ENCODE data around the gene RAB8A.
"Not testable (repeated sequence)": the region's sequence is repeated elsewhere in the genome, so short reads cannot be mapped to it uniquely, and the experiment has no call there.

The RAB8A gene

DNA sequence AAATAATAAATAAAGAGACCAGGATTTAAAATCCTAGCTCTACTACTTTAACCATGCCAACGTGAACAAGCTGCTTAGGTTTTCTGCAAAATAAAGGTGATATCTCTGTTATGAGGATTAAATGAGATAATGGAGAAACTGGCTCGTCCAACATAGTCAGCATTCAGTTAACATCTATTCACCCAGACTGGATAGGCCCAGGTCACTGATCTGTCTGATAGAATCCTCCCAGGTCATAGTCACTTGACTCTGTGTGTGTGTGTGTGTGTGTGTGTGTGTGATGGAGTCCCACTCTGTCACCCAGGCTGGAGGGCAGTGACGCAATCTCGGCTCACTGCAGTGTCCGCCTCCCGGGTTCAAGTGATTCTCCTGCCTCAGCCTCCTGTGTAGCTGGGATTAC lies 12.9 kb upstream of the RAB8A start:
- Histone ChIP-seq H3K18ac (ENCODE audit: low read depth in 1 of 2, low read length in 2 of 2) (no peak overlapping the region), H4K91ac (ENCODE audit: low read length) (no peak overlapping the region), H2BK120ac (ENCODE audit: low read depth, low read length) (no peak overlapping the region), H3K36me3 (ENCODE audit: control insufficient read depth in 1 of 2, insufficient read depth in 2 of 2, low read depth in 1 of 2, low read length in 2 of 2) (peaks cover 65 to 100% of the 10 kb centered on the region in 2 experiments), H3K14ac (ENCODE audit: low read length in 2 of 2) (no peak overlapping the region), H2BK15ac (ENCODE audit: low read depth, poor library complexity, severe bottlenecking) (no peak overlapping the region), H3K79me1 (replicated peaks; ENCODE audit: low read length, poor library complexity, severe bottlenecking) (peaks cover 11% of the 10 kb centered on the region), H3K9me3 (ENCODE audit: control insufficient read depth, low read length) (no peaks in the 10 kb centered on the region), H2AFZ (ENCODE audit: low read depth, low read length) (no peak overlapping the region), H3K4ac (ENCODE audit: low read depth in 1 of 2, low read length in 2 of 2) (no peak overlapping the region), H4K8ac (ENCODE audit: low read length) (no peak overlapping the region), H2AK5ac (ENCODE audit: low read length, severe bottlenecking) (no peak overlapping the region), H3K23ac (ENCODE audit: low read length in 2 of 2) (no peak overlapping the region), H3K27me3 (ENCODE audit: control insufficient read depth in 1 of 2, insufficient read depth in 1 of 2, low read length in 2 of 2) (no peaks in the 10 kb centered on the region), H3K4me3 (ENCODE audit: insufficient read depth in 1 of 2, low read depth in 1 of 2, low read length in 2 of 2) (no peak overlapping the region), H3K4me1 (ENCODE audit: control insufficient read depth, insufficient read depth, low read depth, low read length) (no peaks in the 10 kb centered on the region), H2BK12ac (ENCODE audit: low read length in 2 of 2) (no peak overlapping the region), H2BK5ac (ENCODE audit: low read depth, low read length, poor library complexity, severe bottlenecking) (no peak overlapping the region), H3K4me2 (ENCODE audit: low read length, poor library complexity, severe bottlenecking) (no peak overlapping the region), H3K27ac (ENCODE audit: low read length, poor library complexity, severe bottlenecking) (no peak overlapping the region), H3K9ac (ENCODE audit: low read length) (no peak overlapping the region)
- no peak for DNase-seq
- 100% methylated on average over 4 of the region's 6 CpGs for WGBS

DNA sequence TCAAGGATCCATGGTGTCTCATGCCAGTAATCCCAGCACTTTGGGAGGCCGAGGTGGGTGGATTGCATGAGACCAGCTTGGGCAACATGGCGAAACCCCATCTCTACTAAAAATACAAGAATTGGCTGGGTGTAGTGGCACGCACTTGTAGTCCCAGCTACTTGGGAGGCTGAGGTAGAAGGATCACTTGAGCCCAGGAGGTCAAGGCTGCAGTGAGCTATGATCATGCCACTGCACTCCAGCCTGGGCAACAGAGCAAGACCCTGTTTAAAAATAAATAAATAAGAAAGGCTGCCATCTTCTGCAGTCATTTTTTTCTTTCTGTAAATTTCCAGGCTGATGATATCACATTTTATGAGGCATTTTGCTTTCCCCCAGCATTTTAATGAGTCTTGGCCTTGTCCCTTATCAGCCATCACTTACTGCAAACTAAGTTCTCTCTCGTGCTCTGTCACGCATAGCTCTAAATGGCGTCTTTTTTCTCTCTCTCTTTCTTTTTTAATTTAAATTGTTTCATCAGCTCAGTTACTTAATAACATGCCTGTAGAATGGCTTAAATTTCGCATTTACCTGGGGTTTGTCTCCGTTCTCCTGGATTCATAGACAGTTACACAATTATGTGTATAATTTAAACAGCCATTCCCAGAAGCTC lies 12.2 kb upstream of the RAB8A start:
- H3K4me2 ChIP-seq (ENCODE audit: low read length, poor library complexity, severe bottlenecking); H3K4ac ChIP-seq (ENCODE audit: low read depth in 1 of 2, low read length in 2 of 2); H2BK12ac ChIP-seq (ENCODE audit: low read length in 2 of 2); H3K27me3 ChIP-seq (ENCODE audit: control insufficient read depth in 1 of 2, insufficient read depth in 1 of 2, low read length in 2 of 2); H2BK15ac ChIP-seq (ENCODE audit: low read depth, poor library complexity, severe bottlenecking); H3K4me1 ChIP-seq (ENCODE audit: control insufficient read depth, insufficient read depth, low read depth, low read length); H3K18ac ChIP-seq (ENCODE audit: low read depth in 1 of 2, low read length in 2 of 2); DNase-seq; H3K14ac ChIP-seq (ENCODE audit: low read length in 2 of 2); H2BK5ac ChIP-seq (ENCODE audit: low read depth, low read length, poor library complexity, severe bottlenecking); H4K91ac ChIP-seq (ENCODE audit: low read length); H3K4me3 ChIP-seq (ENCODE audit: insufficient read depth in 1 of 2, low read depth in 1 of 2, low read length in 2 of 2); H2AFZ ChIP-seq (ENCODE audit: low read depth, low read length); H2AK5ac ChIP-seq (ENCODE audit: low read length, severe bottlenecking); H4K8ac ChIP-seq (ENCODE audit: low read length); H3K27ac ChIP-seq (ENCODE audit: low read length, poor library complexity, severe bottlenecking); H3K9me3 ChIP-seq (ENCODE audit: control insufficient read depth, low read length); H3K23ac ChIP-seq (ENCODE audit: low read length in 2 of 2); H2BK120ac ChIP-seq (ENCODE audit: low read depth, low read length): not testable (repeated sequence)
- Histone ChIP-seq H3K79me1 (replicated peaks; ENCODE audit: low read length, poor library complexity, severe bottlenecking) (peaks cover 11% of the 10 kb centered on the region), H3K9ac (ENCODE audit: low read length) (peak overlapping the region; percentile 37), H3K36me3 (ENCODE audit: control insufficient read depth in 1 of 2, insufficient read depth in 2 of 2, low read depth in 1 of 2, low read length in 2 of 2) (peaks cover 64 to 94% of the 10 kb centered on the region in 2 experiments)
- WGBS = 96% methylated on average over 6 of the region's 8 CpGs

DNA sequence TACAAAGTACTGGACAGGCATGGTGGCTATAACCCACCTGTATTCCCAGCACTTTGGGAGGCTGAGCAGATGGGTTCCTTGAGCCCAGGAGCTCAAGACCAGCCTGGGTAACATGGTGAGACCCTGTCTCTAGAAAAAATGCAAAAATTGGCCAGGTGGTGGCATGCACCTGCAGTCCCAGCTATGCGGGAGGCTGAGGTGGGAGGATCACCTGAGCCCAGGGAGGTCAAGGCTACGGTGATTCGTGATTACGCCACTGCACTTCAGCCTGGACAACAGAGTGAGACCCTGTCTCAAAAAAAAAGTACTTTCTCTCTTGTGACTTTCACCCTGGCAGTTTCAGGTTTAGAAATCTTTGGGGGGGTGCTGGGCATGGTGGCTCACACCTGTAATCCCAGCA lies 11.2 kb upstream of the RAB8A start:
- no peak overlapping the region for H2BK12ac ChIP-seq (ENCODE audit: low read length in 2 of 2)
- DNase-seq = no peak
- no peak overlapping the region for H2BK120ac ChIP-seq (ENCODE audit: low read depth, low read length)
- H3K4me3 ChIP-seq (ENCODE audit: insufficient read depth in 1 of 2, low read depth in 1 of 2, low read length in 2 of 2) = no peak overlapping the region
- H3K36me3 ChIP-seq (ENCODE audit: control insufficient read depth in 1 of 2, insufficient read depth in 2 of 2, low read depth in 1 of 2, low read length in 2 of 2) = peaks cover 56 to 86% of the 10 kb centered on the region in 2 experiments
- H3K4me1 ChIP-seq (ENCODE audit: control insufficient read depth, insufficient read depth, low read depth, low read length) = no peaks in the 10 kb centered on the region
- H2AFZ ChIP-seq (ENCODE audit: low read depth, low read length) = no peak overlapping the region
- H4K8ac ChIP-seq (ENCODE audit: low read length) = no peak overlapping the region
- no peak overlapping the region for H3K23ac ChIP-seq (ENCODE audit: low read length in 2 of 2)
- H3K27me3 ChIP-seq (ENCODE audit: control insufficient read depth in 1 of 2, insufficient read depth in 1 of 2, low read length in 2 of 2) = no peaks in the 10 kb centered on the region
- no peak overlapping the region for H3K27ac ChIP-seq (ENCODE audit: low read length, poor library complexity, severe bottlenecking)
- H3K4ac ChIP-seq (ENCODE audit: low read depth in 1 of 2, low read length in 2 of 2) = no peak overlapping the region
- no peak overlapping the region for H3K18ac ChIP-seq (ENCODE audit: low read depth in 1 of 2, low read length in 2 of 2)
- H3K4me2 ChIP-seq (ENCODE audit: low read length, poor library complexity, severe bottlenecking) = no peak overlapping the region
- no peak overlapping the region for H3K9ac ChIP-seq (ENCODE audit: low read length)
- H4K91ac ChIP-seq (ENCODE audit: low read length) = peak overlapping the region; percentile 15
- peaks cover 11% of the 10 kb centered on the region for H3K79me1 ChIP-seq (replicated peaks; ENCODE audit: low read length, poor library complexity, severe bottlenecking)
- H2AK5ac ChIP-seq (ENCODE audit: low read length, severe bottlenecking) = no peak overlapping the region
- H2BK5ac ChIP-seq (ENCODE audit: low read depth, low read length, poor library complexity, severe bottlenecking) = no peak overlapping the region
- no peak overlapping the region for H2BK15ac ChIP-seq (ENCODE audit: low read depth, poor library complexity, severe bottlenecking)
- no peaks in the 10 kb centered on the region for H3K9me3 ChIP-seq (ENCODE audit: control insufficient read depth, low read length)
- 90% methylated on average over 2 of the region's 4 CpGs for WGBS
- H3K14ac ChIP-seq (ENCODE audit: low read length in 2 of 2) = no peak overlapping the region

DNA sequence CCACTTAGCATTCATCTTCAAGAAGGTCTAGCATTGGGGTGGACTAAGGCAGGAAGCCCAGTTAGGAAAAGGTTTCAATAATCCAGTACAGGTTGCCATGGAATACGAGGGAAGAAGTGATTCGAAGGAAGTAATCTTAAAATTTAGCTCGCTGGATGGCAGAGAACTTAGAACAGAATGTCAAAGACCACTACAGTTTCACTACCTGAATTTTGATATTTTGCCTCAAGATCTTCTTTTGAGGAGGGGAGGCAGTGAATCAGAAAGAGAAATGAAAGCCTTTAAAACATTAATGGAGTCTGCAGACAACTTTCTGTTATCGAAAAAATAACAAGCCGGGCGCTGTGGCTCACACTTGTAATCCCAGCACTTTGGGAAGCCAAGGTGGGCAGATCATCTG lies 7.0 kb upstream of the RAB8A start:
- Histone ChIP-seq H2AFZ (ENCODE audit: low read depth, low read length) (no peak overlapping the region), H4K8ac (ENCODE audit: low read length) (no peak overlapping the region), H3K9ac (ENCODE audit: low read length) (no peak overlapping the region), H2BK15ac (ENCODE audit: low read depth, poor library complexity, severe bottlenecking) (no peak overlapping the region), H3K27ac (ENCODE audit: low read length, poor library complexity, severe bottlenecking) (no peak overlapping the region), H4K91ac (ENCODE audit: low read length) (no peak overlapping the region), H3K4me2 (ENCODE audit: low read length, poor library complexity, severe bottlenecking) (no peak overlapping the region), H2BK12ac (ENCODE audit: low read length in 2 of 2) (no peak overlapping the region), H3K79me1 (replicated peaks; ENCODE audit: low read length, poor library complexity, severe bottlenecking) (peaks cover 4% of the 10 kb centered on the region), H3K23ac (ENCODE audit: low read length in 2 of 2) (no peak overlapping the region), H3K18ac (ENCODE audit: low read depth in 1 of 2, low read length in 2 of 2) (no peak overlapping the region), H3K4me3 (ENCODE audit: insufficient read depth in 1 of 2, low read depth in 1 of 2, low read length in 2 of 2) (no peak overlapping the region), H3K14ac (ENCODE audit: low read length in 2 of 2) (no peak overlapping the region), H2BK5ac (ENCODE audit: low read depth, low read length, poor library complexity, severe bottlenecking) (no peak overlapping the region), H3K36me3 (ENCODE audit: control insufficient read depth in 1 of 2, insufficient read depth in 2 of 2, low read depth in 1 of 2, low read length in 2 of 2) (peaks cover 22 to 45% of the 10 kb centered on the region in 2 experiments), H3K9me3 (ENCODE audit: control insufficient read depth, low read length) (no peaks in the 10 kb centered on the region), H3K4me1 (ENCODE audit: control insufficient read depth, insufficient read depth, low read depth, low read length) (peaks cover 3% of the 10 kb centered on the region), H3K27me3 (ENCODE audit: control insufficient read depth in 1 of 2, insufficient read depth in 1 of 2, low read length in 2 of 2) (no peaks in the 10 kb centered on the region), H2AK5ac (ENCODE audit: low read length, severe bottlenecking) (no peak overlapping the region), H2BK120ac (ENCODE audit: low read depth, low read length) (no peak overlapping the region), H3K4ac (ENCODE audit: low read depth in 1 of 2, low read length in 2 of 2) (no peak overlapping the region)
- no peak for DNase-seq
- whole genome bisulfite sequencing = 95% methylated on average over 6 of the region's 6 CpGs

All from mesenchymal stem cell (in vitro differentiated cells and primary cell).